H1 (cell line): Measurements from ENCODE around the gene ARHGAP26. TPM values are rescaled to one million over a fixed set of nuclear protein-coding genes. Genes with fewer than 3 reads are reported as not detected.

Source experiments
- CTCF ChIA-PET: fragments of 300-600 bp; sonication (Branson Sonifier 250); formaldehyde crosslinking; loops from one replicate; lab custom pipeline; 2021; ENCODE audit not compliant: partially characterized antibody; lab: Charles Lee
- POLR2A ChIA-PET: fragments of 300-600 bp; sonication (Branson Sonifier 250); formaldehyde crosslinking; loops from one replicate; lab custom pipeline; 2021; ENCODE audit warnings: inconsistent platforms; ENCODE audit not compliant: partially characterized antibody; lab: Charles Lee
- DNase-seq, 2 experiments: peaks; one replicate each; pipeline versions ENCODE4 v3.0.0 to v3.0.0-alpha.2; 2010 to 2022; ENCODE audit warnings: low spot score in 2 of 2, low read depth in 1 of 2, mixed read lengths in 1 of 2
- FAIRE-seq: peaks from 2 replicates; lab custom pipeline; 2011; peaks lifted over from hg19 to GRCh38; lab: Jason Lieb, UNC
- H2AFZ ChIP-seq: 2 replicates; pipeline ENCODE4 v1.8.1; 2012; ENCODE audit warnings: low read length, inconsistent platforms
- H2AK5ac ChIP-seq: 2 replicates; pipeline ENCODE4 v1.6.1; 2013; ENCODE audit warnings: low read depth, low read length
- H2BK120ac ChIP-seq: replicated peaks from 2 replicates; pipeline ENCODE3; 2013; ENCODE audit warnings: low read depth, low read length, inconsistent platforms
- H2BK12ac ChIP-seq: 2 replicates; pipeline ENCODE4 v1.6.1; 2013; ENCODE audit warnings: low read depth, low read length
- H2BK15ac ChIP-seq: 2 replicates; pipeline ENCODE4 v1.6.1; 2013; ENCODE audit warnings: low read length
- H2BK20ac ChIP-seq: 2 replicates; pipeline ENCODE4 v1.6.1; 2013; ENCODE audit warnings: low read length
- H2BK5ac ChIP-seq: 2 replicates; pipeline ENCODE4 v1.6.1; 2013; ENCODE audit warnings: low read depth, low read length
- H3K14ac ChIP-seq: 2 replicates; pipeline ENCODE4 v1.6.1; 2013; ENCODE audit warnings: inconsistent platforms; ENCODE audit not compliant: insufficient read length
- H3K18ac ChIP-seq: 2 replicates; pipeline ENCODE4 v1.6.1; 2013; ENCODE audit warnings: low read length; ENCODE audit errors: extremely low read depth
- H3K23ac ChIP-seq: 2 replicates; pipeline ENCODE4 v1.6.1; 2013; ENCODE audit warnings: inconsistent platforms; ENCODE audit not compliant: insufficient read length
- H3K23me2 ChIP-seq: 2 replicates; pipeline ENCODE4 v1.6.1; 2013; ENCODE audit warnings: low read depth, low read length
- H3K27ac ChIP-seq: 2 replicates; pipeline ENCODE4 v1.6.1; 2011; ENCODE audit warnings: low read depth, low read length, inconsistent platforms
- H3K27me3 ChIP-seq, 4 experiments: replicated peaks in 1 of 4; 1 replicate in 1 of 4; 2 replicates in 3 of 4; pipeline versions ENCODE4 v1.6.1 to v1.8.1; 2011 to 2013; ENCODE audit warnings: low read length in 3 of 4, mild to moderate bottlenecking in 3 of 4, inconsistent platforms in 2 of 4, mixed read lengths in 2 of 4, moderate library complexity in 1 of 4; ENCODE audit not compliant: control insufficient read depth in 3 of 4, insufficient read depth in 3 of 4; ENCODE audit errors: extremely low read depth in 1 of 4
- H3K36me3 ChIP-seq, 4 experiments: 2 replicates each; pipeline versions ENCODE4 v1.6.1 to v1.8.1; 2011 to 2013; ENCODE audit warnings: mild to moderate bottlenecking in 4 of 4, low read length in 3 of 4, moderate library complexity in 2 of 4, control low read depth in 1 of 4, inconsistent platforms in 1 of 4; ENCODE audit not compliant: insufficient read depth in 4 of 4, control insufficient read depth in 2 of 4
- H3K4ac ChIP-seq: replicated peaks from 2 replicates; pipeline ENCODE3; 2013; ENCODE audit warnings: low read length, low read depth, mixed read lengths, inconsistent platforms; ENCODE audit not compliant: insufficient read length
- H3K4me1 ChIP-seq, 4 experiments: replicated peaks in 1 of 4; 1 replicate in 1 of 4; 2 replicates in 3 of 4; pipeline versions ENCODE4 v1.6.1 to v1.8.1; 2011 to 2013; ENCODE audit warnings: low read length in 3 of 4, inconsistent platforms in 2 of 4, mixed read lengths in 1 of 4; ENCODE audit not compliant: insufficient read depth in 4 of 4, control insufficient read depth in 3 of 4
- H3K4me2 ChIP-seq, 2 experiments: 2 replicates each; pipeline versions ENCODE4 v1.6.1 to v1.8.1; 2011 to 2013; ENCODE audit warnings: low read depth in 2 of 2, low read length in 2 of 2, control low read depth in 1 of 2, inconsistent platforms in 1 of 2, mild to moderate bottlenecking in 1 of 2; ENCODE audit not compliant: insufficient read depth in 1 of 2
- H3K4me3 ChIP-seq, 4 experiments: fragments of 200-600, 300-600 bp in 1 of 4; sonication (generic), shearing (Covaris generic), sonication (Bioruptor Twin) in 1 of 4; 2 replicates each; pipeline versions ENCODE4 v1.5.1 to v1.8.1; 2011 to 2016; ENCODE audit warnings: low read length in 4 of 4, low read depth in 3 of 4, control low read depth in 2 of 4, inconsistent platforms in 2 of 4, mild to moderate bottlenecking in 2 of 4, mixed read lengths in 1 of 4, moderate library complexity in 1 of 4; ENCODE audit not compliant: insufficient read depth in 2 of 4; ENCODE audit errors: extremely low read depth in 1 of 4
- H3K56ac ChIP-seq: replicated peaks from 2 replicates; pipeline ENCODE3; 2013; ENCODE audit warnings: low read depth, mild to moderate bottlenecking, mixed read lengths, low read length, inconsistent platforms; ENCODE audit not compliant: insufficient read length
- H3K79me1 ChIP-seq: 2 replicates; pipeline ENCODE4 v1.6.1; 2013; ENCODE audit warnings: low read depth, low read length, control low read depth
- H3K79me2 ChIP-seq, 2 experiments: 2 replicates each; pipeline versions ENCODE4 v1.6.1 to v1.8.1; 2012 to 2013; ENCODE audit warnings: low read length in 2 of 2, mild to moderate bottlenecking in 2 of 2, inconsistent platforms in 1 of 2; ENCODE audit not compliant: insufficient read depth in 2 of 2, control insufficient read depth in 1 of 2
- H3K9ac ChIP-seq, 4 experiments: replicated peaks in 1 of 4; 1 replicate in 1 of 4; 2 replicates in 3 of 4; pipeline versions ENCODE4 v1.6.1 to v1.8.1; 2011 to 2013; ENCODE audit warnings: low read depth in 3 of 4, low read length in 3 of 4, control low read depth in 2 of 4, mild to moderate bottlenecking in 2 of 4, moderate library complexity in 2 of 4, inconsistent platforms in 1 of 4; ENCODE audit errors: extremely low read depth in 1 of 4
- H3K9me3 ChIP-seq, 2 experiments: 2 replicates each; pipeline versions ENCODE4 v1.6.1 to v1.8.1; 2012 to 2013; ENCODE audit warnings: mild to moderate bottlenecking in 2 of 2, moderate library complexity in 2 of 2, control low read depth in 1 of 2, inconsistent platforms in 1 of 2, low read depth in 1 of 2, low read length in 1 of 2, mixed read lengths in 1 of 2; ENCODE audit not compliant: insufficient read depth in 2 of 2
- H4K20me1 ChIP-seq, 2 experiments: replicated peaks in 1 of 2; 2 replicates each; pipeline versions ENCODE3 to v1.8.1; 2011 to 2013; ENCODE audit warnings: inconsistent platforms in 2 of 2, low read length in 2 of 2, mild to moderate bottlenecking in 1 of 2; ENCODE audit not compliant: insufficient read depth in 2 of 2, control insufficient read depth in 1 of 2
- H4K5ac ChIP-seq: 2 replicates; pipeline ENCODE4 v1.6.1; 2013; ENCODE audit warnings: low read length, low read depth, mixed read lengths, inconsistent platforms; ENCODE audit not compliant: insufficient read length
- H4K8ac ChIP-seq: 2 replicates; pipeline ENCODE4 v1.8.0; 2013; ENCODE audit warnings: mild to moderate bottlenecking, moderate library complexity, low read length, inconsistent platforms; ENCODE audit not compliant: insufficient read depth; ENCODE audit errors: extremely low read depth
- H4K91ac ChIP-seq: replicated peaks from 2 replicates; pipeline ENCODE3; 2013; ENCODE audit warnings: low read length, mixed read lengths, inconsistent platforms; ENCODE audit not compliant: insufficient read length
- CEBPB ChIP-seq: IDR thresholded peaks from 2 replicates; pipeline ENCODE4 v1.6.1; 2012; ENCODE audit warnings: low read depth, low read length
- SP4 ChIP-seq: IDR thresholded peaks from 2 replicates; pipeline ENCODE4 v1.6.1; 2012; ENCODE audit warnings: low read length, inconsistent platforms
- WGBS, 2 experiments: shearing (Covaris generic) in 1 of 2; methylation state at CpG; one replicate each; pipeline versions ENCODE4 v1.1.6 to v1.1.7; 2013 to 2015; ENCODE audit warnings: low lambda C conversion rate in 2 of 2, mixed read lengths in 2 of 2, inconsistent platforms in 1 of 2, low coverage in 1 of 2, missing lambda C conversion rate in 1 of 2; ENCODE audit not compliant: insufficient replicate concordance in 2 of 2, insufficient coverage in 1 of 2, insufficient read length in 1 of 2; ENCODE audit errors: extremely low coverage in 1 of 2, missing lambda C conversion rate in 1 of 2; 5-methylcytosine and 5-hydroxymethylcytosine counted together
- polyA plus RNA-seq, 7 experiments: library from polyadenylated mRNA; depleted of rRNA in 3 of 7; stranded (reverse) in 5 of 7; unstranded in 2 of 7; fragments of >200 nt in 5 of 7; fragments of 200-250 nt in 2 of 7; gene quantifications; 1 replicate in 5 of 7; 2 replicates in 1 of 7; 4 replicates in 1 of 7; pipeline versions ENCODE4 v1.2.1 to v1.2.3, GENCODE V29; 2011 to 2013; ENCODE audit warnings: missing spikeins in 2 of 7, mixed read lengths in 2 of 7
- total RNA-seq: library from RNA; stranded (reverse); fragmentation: NEBNext Ultra II Directional; extraction: Animal tissue kit (Norgen Biotek cat#: 25700); gene quantifications from 2 replicates; pipeline ENCODE4 v1.2.1, GENCODE V29; 2021

The ARHGAP26 gene
- total and polyA plus RNA-seq, 2 of the 8 experiments (the other 6 are each of a cell fraction or from before 2014, with no cell fraction given) = 7.1 to 24.8 TPM

- no peak overlapping the region for H4K91ac ChIP-seq
- peaks cover 4% of the 10 kb centered on the region; the same call in 1 of the 2 replicates for H3K79me1 ChIP-seq
- H3K14ac ChIP-seq = no peak overlapping the region
- no peak overlapping the region for H4K5ac ChIP-seq
- no peak overlapping the region for H3K4me3 ChIP-seq
- H2BK15ac ChIP-seq = no peak overlapping the region
- H3K23ac ChIP-seq = no peak overlapping the region
- ChIA-PET CTCF (interaction anchor here (0.7 to 1.8 kb wide), 7 partner anchors 9 to 233 kb away, joined by 3 to 6 read pairs (median 3); no protein-coding TSS in a partner anchor), POLR2A (interaction anchor here (0.8 kb wide), 1 partner anchor 13 kb away, joined by 4 read pairs; no protein-coding TSS in a partner anchor)
- no peaks in the 10 kb centered on the region for H3K23me2 ChIP-seq
- H4K20me1 ChIP-seq = peaks cover 0 to 2% of the 10 kb centered on the region in 2 experiments
- H4K8ac ChIP-seq = no peak overlapping the region
- H3K79me2 ChIP-seq = peaks cover 0 to 21% of the 10 kb centered on the region in 2 experiments; a peak in 2 of 4 replicates
- H3K27ac ChIP-seq = no peak overlapping the region
- 92% methylated on average over 7 of the region's 7 CpGs; no CpG with 5 or more reads in 1 of the 2 experiments for WGBS, 2 experiments
- H2AFZ ChIP-seq = no peak overlapping the region
- H3K36me3 ChIP-seq = no peaks in the 10 kb centered on the region
- H3K4me2 ChIP-seq = no peak overlapping the region
- H2AK5ac ChIP-seq = no peak overlapping the region
- no peak overlapping the region for H3K18ac ChIP-seq
- H2BK20ac ChIP-seq = no peak overlapping the region
- H3K9ac ChIP-seq = no peak overlapping the region
- peaks cover 0 to 3% (median 3%) of the 10 kb centered on the region in 4 experiments; a peak in 4 of 7 replicates for H3K4me1 ChIP-seq
- no peak overlapping the region for H2BK5ac ChIP-seq
- no peak overlapping the region for H2BK12ac ChIP-seq
- no peaks in the 10 kb centered on the region for H3K9me3 ChIP-seq
- no peaks in the 10 kb centered on the region for H3K27me3 ChIP-seq
- DNase-seq = no peak
- TF ChIP-seq CEBPB (no peak), SP4 (no peak)
- H3K56ac ChIP-seq = no peak overlapping the region
- no peak overlapping the region for H2BK120ac ChIP-seq
- FAIRE-seq = no peak
- H3K4ac ChIP-seq = no peak overlapping the region
Measured at GRCh38 chr5:142833517-142834449, 63.6 kb downstream of the ARHGAP26 start.
